ENCODE data around the gene CPLX3. TPM values are rescaled to one million over a fixed set of nuclear protein-coding genes. Genes with fewer than 3 reads are reported as not detected.

CPLX3 gene
- total RNA-seq, 4 donors from 2014 or later = not detected

- in situ Hi-C loops (cut with MboI; ENCODE audit: low pct_ligation_motif_present in 1 of 4, low pct_unique_long_range_greater_than_20kb in 1 of 4, low sequenced_read_pairs in 3 of 4) = no loop called here
- no peaks in the 10 kb centered on the region for H3K36me3 ChIP-seq
These were observed 44.0 kb upstream of the CPLX3 start for GRCh38 chr15:74782259-74783071.

GRCh38 chr15:74783072-74783807 is 43.2 kb upstream of the CPLX3 start:
- H3K27me3 ChIP-seq = no peaks in the 10 kb centered on the region
- H3K4me1 ChIP-seq = peaks cover 52 to 91% (median 75%) of the 10 kb centered on the region in 4 donors
- WGBS, 2 donors (ENCODE audit: low coverage in 1 of 2) = 3% methylated on average over 12 of the region's 13 CpGs; no CpG with 5 or more reads in 1 of the 2 donors
- peak overlapping the region; percentile 84 to 92 (median 86) for H3K27ac ChIP-seq
- in situ Hi-C loops (cut with MboI; ENCODE audit: low pct_ligation_motif_present in 1 of 4, low pct_unique_long_range_greater_than_20kb in 1 of 4, low sequenced_read_pairs in 3 of 4) (no loop called here), intact Hi-C loops (cut with DNase I; ENCODE audit: low total_unique reads) (loop anchor here (5.0 kb wide), 1 partner anchor 59 kb away; the partner anchor contains the start of gene ULK3)
- no peaks in the 10 kb centered on the region for H3K9me3 ChIP-seq
- peak overlapping the region; percentile 60 to 93 (median 75) for H3K4me3 ChIP-seq
- DNase-seq = peak; percentile 59
- TF ChIP-seq CTCF (IDR thresholded peaks at IDR 0.05) (no peak), POLR2A (IDR thresholded peaks at IDR 0.05) (no peak), EP300 (IDR thresholded peaks at IDR 0.05; ENCODE audit: low read depth) (no peak), POLR2AphosphoS5 (IDR thresholded peaks at IDR 0.05) (no peak)
- H3K36me3 ChIP-seq = no peaks in the 10 kb centered on the region

More at GRCh38 chr15:74782259-74783071, 44.0 kb upstream of the CPLX3 start:
- Histone ChIP-seq H3K27me3 (no peaks in the 10 kb centered on the region), H3K4me3 (peak overlapping the region; percentile 60 to 93 (median 75)), H3K4me1 (peaks cover 49 to 91% (median 73%) of the 10 kb centered on the region in 4 donors), H3K9me3 (no peaks in the 10 kb centered on the region), H3K27ac (peak overlapping the region; percentile 84 to 92 (median 86))
- no peak for TF ChIP-seq CTCF (IDR thresholded peaks at IDR 0.05)
- TF ChIP-seq POLR2AphosphoS5 (IDR thresholded peaks at IDR 0.05) = no peak
- no peak for TF ChIP-seq POLR2A (IDR thresholded peaks at IDR 0.05)
- peak; percentile 62 for DNase-seq
- 0% methylated on average over 35 of the region's 72 CpGs; no CpG with 5 or more reads in 1 of the 2 donors for whole genome bisulfite sequencing, 2 donors (ENCODE audit: low coverage in 1 of 2)
- intact Hi-C loops (cut with DNase I; ENCODE audit: low total_unique reads) = loop anchor here (5.0 kb wide), 1 partner anchor 60 kb away; the partner anchor contains the start of gene ULK3

GRCh38 chr15:74783808-74784175 is 42.6 kb upstream of the CPLX3 start:
- Histone ChIP-seq H3K4me3 (peak overlapping the region; percentile 5 to 77 (median 66)), H3K27me3 (no peaks in the 10 kb centered on the region), H3K4me1 (peaks cover 58 to 91% (median 79%) of the 10 kb centered on the region in 4 donors), H3K27ac (peak overlapping the region; percentile 84 to 92 (median 86)), H3K9me3 (no peaks in the 10 kb centered on the region), H3K36me3 (no peaks in the 10 kb centered on the region)
- TF ChIP-seq CTCF (IDR thresholded peaks at IDR 0.05) (no peak), POLR2A (IDR thresholded peaks at IDR 0.05) (no peak)
- DNase-seq = no peak
- in situ Hi-C loops (cut with MboI; ENCODE audit: low pct_ligation_motif_present in 1 of 4, low pct_unique_long_range_greater_than_20kb in 1 of 4, low sequenced_read_pairs in 3 of 4) = no loop called here
- 0 to 21% methylated on average over 1 to 3 of the region's 3 CpGs for WGBS, 2 donors (ENCODE audit: low coverage in 1 of 2)
- intact Hi-C loops (cut with DNase I; ENCODE audit: low total_unique reads) = loop anchor here (5.0 kb wide), 1 partner anchor 59 kb away; the partner anchor contains the start of gene ULK3
